Hematopoietic multipotent progenitor cell treated with erythropoietin and hydrocortisone succinate and interleukin-3 and kit ligand, for 8 days (in vitro differentiated cells): ENCODE data around the gene RFT1.

Source experiments
- DNase-seq: peaks from one replicate; pipeline ENCODE4 v3.0.0-alpha.2; 2015

The RFT1 gene

GRCh38 chr3:53130179-53131061 is at the start of gene RFT1:
TSS of gene RFT1 (minus strand) at chr3:53130435. CDS start at chr3:53130400, 35 bp downstream.
- peak; percentile 97 for DNase-seq

- no peak for DNase-seq
These were observed 49.3 kb upstream of the RFT1 start for GRCh38 chr3:53179580-53179979.

GRCh38 chr3:53178246-53178645 is 48.0 kb upstream of the RFT1 start:
- no peak for DNase-seq

- DNase-seq, result no peak
These were observed 45.6 kb upstream of the RFT1 start for GRCh38 chr3:53175613-53176540.

GRCh38 chr3:53174346-53175250 is 44.4 kb upstream of the RFT1 start:
- no peak for DNase-seq

GRCh38 chr3:53173107-53173506 is 42.9 kb upstream of the RFT1 start:
- DNase-seq, result no peak

GRCh38 chr3:53171827-53172505 is 41.7 kb upstream of the RFT1 start:
- no peak for DNase-seq

GRCh38 chr3:53171064-53171418 is 40.8 kb upstream of the RFT1 start:
- DNase-seq, result no peak

GRCh38 chr3:53170325-53171063 is 40.3 kb upstream of the RFT1 start:
- DNase-seq, result no peak

GRCh38 chr3:53169832-53170324 is 39.6 kb upstream of the RFT1 start:
- DNase-seq, result no peak

GRCh38 chr3:53169045-53169831 is 39.0 kb upstream of the RFT1 start:
- DNase-seq, result no peak

- no peak for DNase-seq
These were observed 38.1 kb upstream of the RFT1 start for GRCh38 chr3:53168175-53168923.

- no peak for DNase-seq
These were observed 37.4 kb upstream of the RFT1 start for GRCh38 chr3:53167418-53168174.

- peak; percentile 44 for DNase-seq
These were observed 36.6 kb upstream of the RFT1 start for GRCh38 chr3:53166781-53167291.

- no peak for DNase-seq
These were observed 36.0 kb upstream of the RFT1 start for GRCh38 chr3:53166206-53166605.

GRCh38 chr3:53164911-53165310 is 34.7 kb upstream of the RFT1 start:
- no peak for DNase-seq

GRCh38 chr3:53163444-53164387 is 33.5 kb upstream of the RFT1 start:
- no peak for DNase-seq
